Duodenal mucosa (tissue), 2 donors: Measurements from ENCODE around the gene SFTPD.
"Not testable (repeated sequence)": the region's sequence is repeated elsewhere in the genome, so short reads cannot be mapped to it uniquely, and the experiment has no call there.

Experiments used
- H3K27ac ChIP-seq: one replicate; pipeline ENCODE4 v1.7.0; 2013; ENCODE audit warnings: low read depth, low read length
- H3K27me3 ChIP-seq, 2 donors: one replicate each; pipeline ENCODE4 v1.7.0; 2013; ENCODE audit warnings: low read length in 2 of 2, control low read depth in 1 of 2; ENCODE audit not compliant: insufficient read depth in 2 of 2, control insufficient read depth in 1 of 2
- H3K36me3 ChIP-seq, 2 donors: one replicate each; pipeline ENCODE4 v1.7.0; 2013; ENCODE audit warnings: low read length in 2 of 2, control low read depth in 1 of 2; ENCODE audit not compliant: insufficient read depth in 2 of 2, control insufficient read depth in 1 of 2
- H3K4me1 ChIP-seq, 2 donors: one replicate each; pipeline ENCODE4 v1.7.0; 2013; ENCODE audit warnings: low read length in 2 of 2, control low read depth in 1 of 2; ENCODE audit not compliant: insufficient read depth in 2 of 2, control insufficient read depth in 1 of 2
- H3K4me3 ChIP-seq, 2 donors: one replicate each; pipeline ENCODE4 v1.7.0; 2013; ENCODE audit warnings: low read length in 2 of 2, low read depth in 1 of 2
- H3K9ac ChIP-seq, 2 donors: one replicate each; pipeline ENCODE4 v1.7.0; 2013; ENCODE audit warnings: low read length in 2 of 2, low read depth in 1 of 2
- H3K9me3 ChIP-seq, 2 donors: one replicate each; pipeline ENCODE4 v1.7.0; 2013; ENCODE audit warnings: low read length in 2 of 2, control low read depth in 1 of 2; ENCODE audit not compliant: control insufficient read depth in 1 of 2

SFTPD gene

DNA sequence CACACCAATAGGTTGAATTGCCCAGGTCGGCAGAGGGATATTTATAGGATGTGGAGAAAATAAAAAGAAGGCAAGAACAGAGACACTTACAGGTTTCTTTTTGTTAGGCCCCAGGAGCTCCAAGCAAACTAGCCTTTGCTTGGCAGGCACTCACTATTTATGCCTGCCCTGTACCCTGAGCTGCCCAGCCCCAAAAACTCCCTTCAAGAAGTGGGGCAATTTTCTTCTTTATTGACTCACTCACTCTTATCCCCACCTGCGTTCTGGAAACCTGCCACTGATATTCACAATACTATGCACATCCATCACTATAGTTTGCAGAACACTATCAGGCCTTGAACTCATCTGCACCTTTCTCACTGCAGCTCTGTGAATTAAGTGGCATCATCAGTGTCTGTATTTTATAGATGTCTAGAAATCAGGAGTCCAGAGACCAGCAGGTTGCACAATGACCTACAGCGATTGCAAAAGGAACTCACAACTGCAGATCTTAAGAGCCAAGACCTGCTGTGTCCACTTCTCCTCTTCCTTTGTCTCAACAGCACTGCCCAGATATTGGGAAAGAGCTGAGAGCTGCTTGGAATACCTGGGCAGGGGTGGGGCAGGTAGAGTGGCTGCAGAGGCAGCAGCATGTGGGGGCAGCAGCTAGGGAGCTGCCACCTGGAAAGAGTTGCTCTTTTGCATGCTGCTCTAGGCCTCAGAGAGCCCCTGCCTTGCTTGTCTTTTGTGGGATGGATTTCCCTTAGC lies at the start of gene SFTPD:
Gene SFTPD, minus strand, starts transcription at position 130 of the 747 bp plus-strand sequence. CDS start 2,446 bp downstream, outside the sequence.
- Histone ChIP-seq H3K4me1 (no peaks in the 10 kb centered on the region), H3K27ac (no peak within 1 kb of the TSS), H3K4me3 (no peak within 1 kb of the TSS), H3K9ac (no peak within 1 kb of the TSS), H3K27me3 (peaks cover 0 to 4% of the 10 kb centered on the region in 2 donors), H3K9me3 (peaks cover 0 to 3% of the 10 kb centered on the region in 2 donors), H3K36me3 (no peaks in the 10 kb centered on the region)

DNA sequence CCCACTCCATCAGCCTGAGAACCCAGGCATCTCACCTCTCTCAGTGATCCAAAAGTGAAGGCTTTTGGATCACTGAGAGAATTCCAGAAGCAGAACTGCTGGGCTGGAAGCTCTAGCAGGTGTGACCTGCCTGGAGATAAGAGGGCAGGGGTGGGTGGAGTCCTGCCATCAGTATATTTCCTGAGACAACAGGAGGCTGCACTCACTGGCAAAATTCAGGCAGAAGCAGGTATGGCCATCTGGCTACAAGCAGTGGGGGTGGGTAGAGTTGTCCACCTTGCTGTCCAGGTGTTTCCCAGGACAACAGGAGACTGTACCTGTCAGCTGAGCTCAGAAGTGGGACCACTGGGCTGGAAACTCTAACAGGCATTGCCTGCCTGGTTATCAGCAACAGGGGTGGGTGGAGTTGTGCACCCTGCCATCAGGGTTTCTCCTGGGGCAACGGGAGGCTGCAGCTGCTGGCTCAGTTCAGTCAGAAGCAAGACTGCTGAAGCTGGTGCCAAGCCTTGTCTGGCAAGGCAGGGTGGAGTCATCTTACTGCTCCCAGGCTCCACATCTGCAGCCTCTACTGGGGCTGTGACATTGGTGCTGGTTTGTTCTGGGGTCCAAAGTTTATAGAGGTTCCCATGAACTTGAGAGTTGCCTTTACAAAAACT lies 47.2 kb upstream of the SFTPD start:
- Histone ChIP-seq H3K27ac (no peak overlapping the region), H3K27me3 (no peaks in the 10 kb centered on the region), H3K9me3 (no peaks in the 10 kb centered on the region), H3K4me3 (no peak overlapping the region), H3K9ac (no peak overlapping the region), H3K36me3 (no peaks in the 10 kb centered on the region), H3K4me1 (no peaks in the 10 kb centered on the region)

DNA sequence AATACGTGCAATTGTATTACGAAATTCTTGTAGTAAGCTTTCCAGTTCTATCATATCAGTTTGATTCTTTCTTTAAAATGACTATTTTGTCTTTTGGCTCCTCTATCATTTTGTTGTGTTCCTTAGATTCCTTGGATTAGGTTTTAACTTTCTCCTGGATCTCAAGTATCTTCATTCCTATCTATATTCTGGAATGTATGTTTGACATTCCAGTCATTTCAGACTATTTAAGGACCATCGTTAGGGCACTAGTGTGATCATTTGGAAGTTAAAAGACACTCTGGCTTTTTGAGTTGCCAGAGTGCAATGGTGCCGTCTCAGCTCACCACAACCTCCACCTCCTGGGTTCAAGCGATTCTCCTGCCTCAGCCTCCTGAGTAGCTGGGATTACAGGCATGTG lies 45.7 kb upstream of the SFTPD start:
- peaks cover 4 to 5% of the 10 kb centered on the region in 2 donors for H3K9me3 ChIP-seq
- H3K9ac ChIP-seq = no peak overlapping the region
- no peaks in the 10 kb centered on the region for H3K27me3 ChIP-seq
- no peak overlapping the region for H3K27ac ChIP-seq
- no peaks in the 10 kb centered on the region for H3K36me3 ChIP-seq
- no peaks in the 10 kb centered on the region for H3K4me1 ChIP-seq
- H3K4me3 ChIP-seq = no peak overlapping the region

DNA sequence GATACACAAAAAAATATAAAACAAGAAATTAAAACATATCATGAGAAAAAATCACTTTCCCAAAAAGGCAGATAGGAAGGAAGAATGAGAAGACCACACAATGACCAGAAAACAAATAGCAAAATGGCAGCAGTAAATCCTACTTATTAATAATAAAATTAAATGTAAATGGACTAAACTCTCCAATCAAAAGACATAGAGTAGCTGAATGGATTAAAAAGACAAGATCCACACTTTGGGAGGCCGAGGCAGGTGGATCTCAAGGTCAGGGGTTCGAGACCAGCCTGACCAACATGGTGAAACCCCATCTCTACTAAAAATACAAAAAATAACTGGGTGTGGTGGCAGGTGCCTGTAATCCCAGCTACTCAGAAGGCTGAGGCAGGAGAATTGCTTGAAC lies 39.3 kb upstream of the SFTPD start:
- not testable (repeated sequence) for H3K27me3 ChIP-seq, H3K9me3 ChIP-seq, H3K4me1 ChIP-seq, H3K4me3 ChIP-seq, H3K27ac ChIP-seq, H3K9ac ChIP-seq, H3K36me3 ChIP-seq

DNA sequence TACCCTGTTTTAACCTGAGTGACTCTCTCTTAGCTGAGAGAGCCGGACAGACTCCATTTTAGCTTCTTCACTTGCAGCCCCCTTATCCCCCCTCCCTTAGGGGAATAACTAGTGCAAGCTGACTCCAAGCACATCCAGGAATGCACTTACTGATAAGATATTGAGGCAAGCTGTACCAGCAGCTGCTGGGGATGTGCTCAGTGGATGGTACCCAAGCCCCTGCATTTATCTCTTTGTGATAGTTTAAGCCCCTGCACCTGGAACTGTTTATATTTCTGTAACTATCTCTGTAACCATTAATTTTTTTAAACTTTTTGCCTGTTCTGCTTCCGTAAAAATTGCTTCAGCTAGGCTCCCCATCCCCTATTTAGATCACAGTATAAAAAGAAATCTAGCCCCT lies 37.8 kb upstream of the SFTPD start:
- not testable (repeated sequence) for H3K9ac ChIP-seq, H3K9me3 ChIP-seq, H3K4me1 ChIP-seq, H3K36me3 ChIP-seq, H3K27ac ChIP-seq, H3K4me3 ChIP-seq
- H3K27me3 ChIP-seq = peaks cover 9 to 10% of the 10 kb centered on the region in 2 donors

DNA sequence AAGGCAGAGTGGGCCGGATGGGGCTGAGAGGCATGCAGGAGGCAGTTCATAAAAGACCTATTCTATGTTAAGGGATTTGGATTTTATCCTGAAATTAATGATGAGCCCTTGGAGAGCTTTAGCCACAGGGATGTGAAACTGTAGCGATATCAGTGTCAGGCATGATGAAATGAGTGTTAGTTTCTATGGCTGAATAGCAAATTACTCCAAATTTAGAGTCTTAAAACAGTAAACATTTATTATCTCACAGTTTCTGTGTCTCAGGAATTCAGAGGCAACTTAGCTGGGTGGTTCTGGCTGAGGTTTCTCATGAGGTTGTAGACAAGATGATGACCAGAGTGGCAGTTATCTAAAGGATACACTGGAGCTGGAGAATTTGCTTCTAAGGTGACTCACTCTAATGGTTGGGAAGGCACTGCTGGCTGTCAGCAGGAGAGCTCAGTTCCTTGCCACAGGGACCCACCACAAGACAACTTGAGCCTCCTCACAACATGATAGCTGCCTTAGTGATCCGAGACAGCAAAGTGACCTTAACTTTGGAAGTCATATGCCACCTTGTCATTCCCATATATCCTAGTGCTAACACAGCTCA lies 36.7 kb upstream of the SFTPD start:
- no peak overlapping the region for H3K9ac ChIP-seq
- no peaks in the 10 kb centered on the region for H3K4me1 ChIP-seq
- H3K9me3 ChIP-seq = peaks cover 1 to 5% of the 10 kb centered on the region in 2 donors
- H3K27me3 ChIP-seq = peaks cover 9 to 14% of the 10 kb centered on the region in 2 donors
- H3K27ac ChIP-seq = no peak overlapping the region
- no peaks in the 10 kb centered on the region for H3K36me3 ChIP-seq
- no peak overlapping the region for H3K4me3 ChIP-seq

DNA sequence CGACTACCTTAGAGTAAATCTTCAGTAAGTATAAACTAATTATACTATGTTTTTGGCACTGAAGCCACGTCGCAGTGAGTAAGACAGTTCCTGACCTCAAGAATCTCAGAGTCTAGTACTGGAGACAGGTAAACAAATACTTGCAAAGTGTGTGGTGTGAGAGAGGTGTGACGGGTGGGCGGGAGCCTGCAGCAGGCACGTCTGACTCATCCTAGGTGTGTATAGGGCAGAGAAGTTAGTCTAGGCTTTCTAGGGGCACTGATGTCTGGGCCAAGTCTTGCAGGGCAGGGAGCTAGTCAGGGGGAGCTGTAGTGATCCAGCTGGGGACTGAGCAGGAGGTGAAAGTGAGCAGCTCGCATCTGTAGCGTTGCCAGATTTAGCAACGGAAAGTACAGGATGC lies 35.9 kb upstream of the SFTPD start:
- no peak overlapping the region for H3K4me3 ChIP-seq

DNA sequence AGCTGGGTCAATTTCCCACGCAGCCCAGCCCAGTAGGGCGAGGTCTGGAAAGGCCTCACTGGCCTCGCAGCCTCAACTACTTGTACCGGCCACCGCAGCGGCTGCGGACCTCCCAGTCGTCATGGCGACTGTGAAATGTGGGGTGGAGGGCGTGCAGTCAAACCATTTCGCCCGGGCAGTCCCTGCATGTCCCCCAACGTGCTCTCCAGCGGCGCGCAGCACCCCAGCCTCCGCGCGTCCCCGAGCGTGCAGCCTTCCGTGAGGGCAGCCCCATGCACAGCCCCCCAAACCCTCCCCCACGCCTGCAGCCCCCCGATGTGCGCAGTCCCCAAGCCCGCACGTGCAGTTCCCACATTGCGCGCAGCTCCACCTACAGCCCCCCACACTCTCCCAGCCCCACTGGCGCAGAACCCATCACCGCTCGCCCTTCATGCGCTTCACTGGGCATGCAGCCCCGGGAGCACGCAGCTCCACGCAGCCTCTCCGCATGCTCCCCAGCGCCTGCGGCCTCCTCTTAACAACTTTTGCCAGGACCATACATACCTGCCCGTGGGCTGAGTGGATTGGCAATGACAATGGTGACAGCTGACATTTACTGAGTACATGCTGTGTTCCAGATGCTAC lies 34.5 kb upstream of the SFTPD start:
- Histone ChIP-seq H3K27ac (no peak overlapping the region), H3K9me3 (no peaks in the 10 kb centered on the region), H3K4me3 (no peak overlapping the region), H3K9ac (no peak overlapping the region), H3K36me3 (no peaks in the 10 kb centered on the region), H3K27me3 (peaks cover 9 to 22% of the 10 kb centered on the region in 2 donors), H3K4me1 (no peaks in the 10 kb centered on the region)

More for the DNA sequence above, 35.9 kb upstream of the SFTPD start:
- no peak overlapping the region for H3K27ac ChIP-seq
- H3K9ac ChIP-seq = no peak overlapping the region
- peaks cover 9 to 21% of the 10 kb centered on the region in 2 donors for H3K27me3 ChIP-seq
- no peaks in the 10 kb centered on the region for H3K9me3 ChIP-seq
- H3K4me1 ChIP-seq = no peaks in the 10 kb centered on the region
- no peaks in the 10 kb centered on the region for H3K36me3 ChIP-seq

DNA sequence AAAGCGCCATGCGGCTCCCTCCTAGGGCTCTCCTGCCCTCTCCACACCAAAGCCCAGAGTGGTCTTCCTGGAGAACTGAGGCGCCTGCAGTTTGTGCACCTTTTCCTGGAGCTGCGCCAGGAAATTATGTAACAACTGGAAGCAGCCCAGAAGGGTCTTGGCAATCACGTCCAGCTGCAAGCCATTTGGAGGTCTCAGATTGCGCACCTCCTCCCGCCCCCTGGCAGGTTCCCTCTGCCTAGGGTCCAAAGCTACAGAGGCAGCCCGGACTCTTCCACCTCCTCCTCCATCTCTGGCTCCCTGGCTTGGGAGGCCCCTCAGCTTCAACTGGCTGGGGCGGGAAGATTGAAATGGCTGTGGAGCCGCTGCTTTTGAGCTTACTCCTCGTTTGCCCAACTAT lies 34.0 kb upstream of the SFTPD start:
- H3K27me3 ChIP-seq = peaks cover 9 to 22% of the 10 kb centered on the region in 2 donors
- no peak overlapping the region for H3K27ac ChIP-seq
- H3K9ac ChIP-seq = no peak overlapping the region
- H3K4me1 ChIP-seq = no peaks in the 10 kb centered on the region
- H3K4me3 ChIP-seq = no peak overlapping the region
- H3K9me3 ChIP-seq = no peaks in the 10 kb centered on the region
- no peaks in the 10 kb centered on the region for H3K36me3 ChIP-seq

DNA sequence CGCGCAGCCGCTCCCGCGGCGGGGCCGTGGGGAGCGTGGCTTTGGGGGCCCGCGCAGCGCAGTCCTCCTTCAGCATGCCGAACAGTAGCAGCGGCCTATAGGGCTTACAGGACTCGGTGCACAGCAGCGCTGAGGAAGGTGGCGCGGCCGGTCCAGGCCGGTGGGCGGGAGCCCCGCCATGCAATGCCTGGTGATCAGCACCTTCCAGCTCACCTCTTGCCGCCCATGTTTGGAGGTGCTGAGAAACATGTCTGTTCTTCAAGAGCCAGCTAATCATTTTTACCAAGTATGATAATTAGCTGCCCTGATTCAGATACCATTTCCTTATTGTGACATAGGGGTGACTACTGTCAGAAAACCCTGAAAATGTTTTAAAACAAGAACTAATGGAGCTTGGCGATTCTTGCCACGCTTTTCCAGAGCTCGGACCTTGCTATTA lies 33.5 kb upstream of the SFTPD start:
- Histone ChIP-seq H3K36me3 (no peaks in the 10 kb centered on the region), H3K4me3 (peak overlapping the region; percentile 40 to 71), H3K27me3 (peaks cover 9 to 22% of the 10 kb centered on the region in 2 donors), H3K4me1 (no peaks in the 10 kb centered on the region), H3K9me3 (no peaks in the 10 kb centered on the region), H3K27ac (no peak overlapping the region), H3K9ac (peak overlapping the region in 1 of 2 donors; percentile 12)
